Transverse colon (tissue), 4 donors: Measurements from ENCODE around the gene MRPL9. TPM values are rescaled to one million over a fixed set of nuclear protein-coding genes. Genes with fewer than 3 reads are reported as not detected.

Experiments
- DNase-seq: peaks from one replicate; pipeline ENCODE4 v3.0.0-alpha.2; 2019
- H3K27ac ChIP-seq, 4 donors: fragments of 200-600 bp; sonication (generic); 2 replicates each; pipeline ENCODE4 v1.5.1; 2016 to 2018; ENCODE audit warnings: inconsistent platforms in 4 of 4
- H3K27me3 ChIP-seq: fragments of 200-600 bp; sonication (generic); 2 replicates; pipeline ENCODE4 v1.5.1; 2017; ENCODE audit warnings: inconsistent platforms
- H3K36me3 ChIP-seq, 4 donors: fragments of 200-600 bp; sonication (generic); 2 replicates each; pipeline ENCODE4 v1.5.1; 2017 to 2019; ENCODE audit warnings: inconsistent platforms in 4 of 4
- H3K4me1 ChIP-seq, 4 donors: fragments of 200-600 bp; sonication (generic); 2 replicates each; pipeline ENCODE4 v1.5.1; 2017 to 2020; ENCODE audit warnings: inconsistent platforms in 4 of 4
- H3K4me3 ChIP-seq, 4 donors: fragments of 200-600 bp; sonication (generic); 1 replicate in 1 of 4; 2 replicates in 3 of 4; pipeline versions ENCODE4 v1.5.1 to v1.6.1; 2017 to 2019; ENCODE audit warnings: inconsistent platforms in 4 of 4
- H3K9me3 ChIP-seq, 2 donors: fragments of 200-600 bp; sonication (generic); 2 replicates each; pipeline ENCODE4 v1.5.1; 2017 to 2019; ENCODE audit warnings: inconsistent platforms in 2 of 2
- EP300 ChIP-seq: sonication (generic); formaldehyde crosslinking; IDR thresholded peaks from one replicate; pipeline ENCODE4 v1.6.1; 2017; ENCODE audit warnings: antibody characterized with exemption, low read depth
- POLR2A ChIP-seq: fragments of 450-650 bp; IDR thresholded peaks from one replicate; pipeline ENCODE4 v1.6.1; 2016; ENCODE audit warnings: antibody characterized with exemption, mild to moderate bottlenecking, moderate library complexity
- POLR2AphosphoS5 ChIP-seq, 3 donors: sonication (generic); formaldehyde crosslinking; IDR thresholded peaks; one replicate each; pipeline ENCODE4 v1.6.1; 2016; ENCODE audit warnings: antibody characterized with exemption in 3 of 3
- WGBS, 2 donors: methylation state at CpG; one replicate each; pipeline ENCODE4 v1.1.5; 2018; ENCODE audit warnings: low coverage in 1 of 2; 5-methylcytosine and 5-hydroxymethylcytosine counted together
- in situ Hi-C, 4 donors: fragments of 200-750 bp; cut with MboI; loops; one replicate each; pipeline versions ENCODE4 v1.15.0 to v1.15.1; 2017; ENCODE audit warnings: low sequenced_read_pairs in 3 of 4, low pct_ligation_motif_present in 1 of 4, low pct_unique_long_range_greater_than_20kb in 1 of 4
- intact Hi-C: fragments of 100-400 bp; cut with DNase I; formaldehyde crosslinking; loops from one replicate; pipeline ENCODE4 v1.15.1; 2023; ENCODE audit warnings: low total_unique reads
- total RNA-seq, 4 donors: library from RNA; depleted of rRNA; stranded (reverse); fragments of >200 nt; gene quantifications; one replicate each; pipeline ENCODE4 v1.1.0, GENCODE V29; 2016
- TF ChIP-seq, protein P1 (sequence below), 5 experiments: fragments of 200-600 bp in 3 of 5; fragments of 450-650 bp in 2 of 5; sonication (generic) in 3 of 5; IDR thresholded peaks; 1 replicate in 2 of 5; 2 replicates in 3 of 5; pipeline ENCODE4 v1.5.1; 2016 to 2017; ENCODE audit warnings: antibody characterized with exemption in 5 of 5, inconsistent platforms in 3 of 5, mild to moderate bottlenecking in 2 of 5, moderate library complexity in 1 of 5

Gene MRPL9
- total RNA-seq, 4 donors from 2014 or later: 20.2 to 138 (median 40.1) TPM

DNA sequence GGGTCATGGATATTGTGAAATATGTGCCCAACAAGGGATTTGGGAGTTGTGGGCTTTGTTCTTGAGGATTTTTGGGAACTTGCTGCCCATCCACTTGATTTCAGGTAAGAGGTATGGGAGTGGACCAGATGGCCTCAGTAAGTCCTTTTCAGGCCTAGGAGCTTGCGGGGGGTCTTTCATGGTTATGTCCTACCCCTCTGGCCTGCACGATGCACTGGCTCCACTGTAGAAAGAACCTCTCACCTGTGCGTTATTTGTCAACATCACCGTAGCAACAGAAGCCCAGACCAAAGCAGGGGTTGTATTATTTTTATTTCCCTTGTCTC, 33.4 kb downstream of the MRPL9 start:
- in situ Hi-C loops (loop anchor here in 3 of 4 donors (5.0 to 25.0 kb wide), 4 partner anchors 135 to 293 kb away; no protein-coding TSS in a partner anchor), intact Hi-C loops (loop anchor here (5.0 kb wide), 2 partner anchors 38 to 138 kb away; no protein-coding TSS in a partner anchor)
- H3K4me1 ChIP-seq: peaks cover 0 to 43% (median 29%) of the 10 kb centered on the region in 4 donors
- H3K36me3 ChIP-seq: no peaks in the 10 kb centered on the region
- H3K4me3 ChIP-seq: no peak overlapping the region
- H3K27ac ChIP-seq: peak overlapping the region; percentile 54 to 76 (median 64)
- no peak for TF ChIP-seq POLR2A
- no peak for TF ChIP-seq POLR2AphosphoS5 (IDR thresholded peaks at IDR 0.05)
- no peak for TF ChIP-seq EP300
- TF ChIP-seq, protein P1, sequence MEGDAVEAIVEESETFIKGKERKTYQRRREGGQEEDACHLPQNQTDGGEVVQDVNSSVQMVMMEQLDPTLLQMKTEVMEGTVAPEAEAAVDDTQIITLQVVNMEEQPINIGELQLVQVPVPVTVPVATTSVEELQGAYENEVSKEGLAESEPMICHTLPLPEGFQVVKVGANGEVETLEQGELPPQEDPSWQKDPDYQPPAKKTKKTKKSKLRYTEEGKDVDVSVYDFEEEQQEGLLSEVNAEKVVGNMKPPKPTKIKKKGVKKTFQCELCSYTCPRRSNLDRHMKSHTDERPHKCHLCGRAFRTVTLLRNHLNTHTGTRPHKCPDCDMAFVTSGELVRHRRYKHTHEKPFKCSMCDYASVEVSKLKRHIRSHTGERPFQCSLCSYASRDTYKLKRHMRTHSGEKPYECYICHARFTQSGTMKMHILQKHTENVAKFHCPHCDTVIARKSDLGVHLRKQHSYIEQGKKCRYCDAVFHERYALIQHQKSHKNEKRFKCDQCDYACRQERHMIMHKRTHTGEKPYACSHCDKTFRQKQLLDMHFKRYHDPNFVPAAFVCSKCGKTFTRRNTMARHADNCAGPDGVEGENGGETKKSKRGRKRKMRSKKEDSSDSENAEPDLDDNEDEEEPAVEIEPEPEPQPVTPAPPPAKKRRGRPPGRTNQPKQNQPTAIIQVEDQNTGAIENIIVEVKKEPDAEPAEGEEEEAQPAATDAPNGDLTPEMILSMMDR (IDR thresholded peaks at IDR 0.05): no peak
- H3K27me3 ChIP-seq: no peaks in the 10 kb centered on the region
- WGBS, 2 donors: 80% methylated on average over 4 of the region's 4 CpGs; no CpG with 5 or more reads in 1 of the 2 donors
- no peaks in the 10 kb centered on the region for H3K9me3 ChIP-seq
- DNase-seq: no peak

DNA sequence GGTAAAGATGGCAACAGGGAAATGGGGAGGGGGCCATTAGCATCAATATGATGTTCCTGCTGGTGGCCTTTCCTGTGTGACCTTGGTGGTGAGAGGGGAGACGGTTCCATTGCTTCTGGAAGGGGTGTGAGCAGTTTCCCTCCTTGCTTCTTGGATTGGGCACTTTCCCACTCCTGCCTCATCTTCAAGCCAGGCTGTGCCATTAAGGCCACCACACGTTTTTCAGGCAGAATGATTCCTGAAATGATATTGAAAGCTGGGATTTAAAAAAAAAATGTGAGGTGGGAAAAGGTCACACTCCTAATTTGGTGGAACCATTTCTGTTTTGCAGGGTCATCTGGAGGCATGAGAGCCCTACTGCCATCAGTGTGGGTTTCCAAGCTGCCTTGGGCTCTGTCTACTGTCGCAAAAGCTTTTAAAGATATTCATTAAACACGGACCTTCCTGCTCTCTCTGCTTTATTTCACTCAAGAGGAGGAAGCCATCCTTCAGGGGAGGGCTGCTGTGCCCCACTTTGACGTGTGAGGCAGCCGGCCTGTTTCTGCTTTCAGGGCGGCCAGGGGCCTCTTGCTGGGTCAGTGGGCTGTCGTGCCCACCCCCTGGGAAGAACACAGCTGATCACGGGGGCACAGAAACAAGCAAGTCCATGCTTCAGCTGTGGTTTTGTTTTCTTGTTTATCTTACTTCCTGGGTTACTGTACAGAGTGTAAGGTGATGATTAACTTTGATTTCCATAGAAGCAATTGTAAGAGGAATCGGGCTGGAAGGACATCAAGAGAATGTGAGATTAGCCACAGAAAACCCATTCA, 33.9 kb downstream of the MRPL9 start:
- DNase-seq: no peak
- TF ChIP-seq POLR2A (no peak), POLR2AphosphoS5 (IDR thresholded peaks at IDR 0.05) (no peak), EP300 (no peak)
- TF ChIP-seq, protein P1 (IDR thresholded peaks at IDR 0.05): no peak
- H3K27me3 ChIP-seq: no peaks in the 10 kb centered on the region
- intact Hi-C loops: no loop called here
- H3K4me1 ChIP-seq: peaks cover 0 to 45% (median 29%) of the 10 kb centered on the region in 4 donors
- in situ Hi-C loops: loop anchor here in 2 of 4 donors (25.0 kb wide), 2 partner anchors 142 to 292 kb away; no protein-coding TSS in a partner anchor
- H3K4me3 ChIP-seq: peak overlapping the region in 1 of 4 donors; percentile 27
- H3K27ac ChIP-seq: peak overlapping the region; percentile 54 to 76 (median 64)
- no peaks in the 10 kb centered on the region for H3K9me3 ChIP-seq
- no peaks in the 10 kb centered on the region for H3K36me3 ChIP-seq
- 42 to 43% methylated on average over 1 to 10 of the region's 10 CpGs for WGBS, 2 donors

DNA sequence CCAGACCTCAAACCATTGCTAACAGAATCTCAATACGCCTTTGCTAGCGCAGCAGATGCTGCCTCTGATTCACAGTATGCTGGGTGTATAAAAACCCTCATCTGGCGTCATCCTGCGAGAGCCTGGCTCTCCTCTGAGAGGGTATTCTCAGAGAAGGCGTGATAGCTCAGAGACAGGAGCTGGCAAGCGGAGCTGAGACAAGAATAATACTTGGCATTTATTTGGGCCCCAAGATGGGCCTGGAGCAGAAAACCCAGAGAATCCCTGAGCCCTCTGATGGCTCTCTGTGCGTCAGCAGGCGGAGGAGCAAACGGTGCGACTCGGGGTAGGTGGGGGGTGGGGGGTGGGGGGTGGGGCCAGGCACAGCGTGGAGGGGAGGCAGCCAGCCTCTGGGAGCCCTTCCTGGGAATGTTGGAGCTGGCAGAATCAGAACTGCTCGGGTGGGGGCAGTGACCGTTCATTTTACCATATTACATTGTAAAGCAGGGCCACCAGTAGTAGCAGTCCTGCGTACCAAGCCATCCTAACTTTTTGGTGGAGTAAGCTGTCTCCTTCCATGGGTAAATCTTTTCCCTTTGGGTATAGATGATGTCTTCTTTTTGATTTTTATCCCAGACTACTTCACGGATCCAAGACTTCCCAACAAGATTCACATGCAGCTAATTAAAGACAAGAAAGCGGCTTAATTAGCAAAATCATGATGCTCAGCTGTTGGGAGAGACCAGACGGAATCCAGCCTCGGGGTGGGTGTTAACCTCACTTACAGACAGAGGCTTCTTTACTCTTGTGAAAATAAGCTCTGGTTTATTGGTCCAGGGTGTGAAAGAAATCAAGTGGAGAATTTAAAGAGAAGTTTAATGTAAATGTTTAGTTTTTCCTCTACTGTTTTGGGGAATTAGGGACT, 34.9 kb downstream of the MRPL9 start:
- Histone ChIP-seq H3K27me3 (no peaks in the 10 kb centered on the region), H3K27ac (peak overlapping the region; percentile 20 to 76 (median 64)), H3K4me3 (no peak overlapping the region), H3K4me1 (peaks cover 0 to 49% (median 30%) of the 10 kb centered on the region in 4 donors), H3K36me3 (no peaks in the 10 kb centered on the region), H3K9me3 (no peaks in the 10 kb centered on the region)
- peak in 1 of 3 donors; percentile 17 for TF ChIP-seq POLR2AphosphoS5 (IDR thresholded peaks at IDR 0.05)
- TF ChIP-seq, protein P1 (IDR thresholded peaks at IDR 0.05): no peak
- TF ChIP-seq EP300: no peak
- no peak for TF ChIP-seq POLR2A
- intact Hi-C loops (no loop called here), in situ Hi-C loops (loop anchor here in 2 of 4 donors (25.0 kb wide), 2 partner anchors 141 to 291 kb away; no protein-coding TSS in a partner anchor)
- no peak for DNase-seq
- WGBS, 2 donors: 50 to 69% methylated on average over 10 to 19 of the region's 19 CpGs
